ENCODE results near the gene MAGEB16.

DNA sequence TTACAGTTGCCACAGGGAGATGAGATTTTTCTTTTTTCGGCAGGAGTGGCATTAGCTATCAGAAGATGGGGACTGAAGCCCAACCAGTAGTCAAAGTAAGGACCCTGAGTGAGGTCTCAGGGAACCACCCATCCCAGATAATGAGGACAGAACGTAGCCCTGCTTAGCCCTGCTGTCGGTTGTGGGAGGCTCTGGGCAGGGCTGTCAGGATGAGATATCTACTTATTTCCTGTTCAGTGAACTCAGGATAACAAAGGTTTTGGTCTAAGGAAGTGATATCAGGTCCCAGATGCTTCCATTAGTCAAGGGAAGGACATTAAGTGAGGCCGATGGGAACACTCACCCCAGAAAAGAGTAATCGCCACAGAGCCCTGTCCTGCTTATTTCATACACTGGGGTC is 2.3 kb downstream of the MAGEB16 start:
- TF ChIP-seq, protein P1, sequence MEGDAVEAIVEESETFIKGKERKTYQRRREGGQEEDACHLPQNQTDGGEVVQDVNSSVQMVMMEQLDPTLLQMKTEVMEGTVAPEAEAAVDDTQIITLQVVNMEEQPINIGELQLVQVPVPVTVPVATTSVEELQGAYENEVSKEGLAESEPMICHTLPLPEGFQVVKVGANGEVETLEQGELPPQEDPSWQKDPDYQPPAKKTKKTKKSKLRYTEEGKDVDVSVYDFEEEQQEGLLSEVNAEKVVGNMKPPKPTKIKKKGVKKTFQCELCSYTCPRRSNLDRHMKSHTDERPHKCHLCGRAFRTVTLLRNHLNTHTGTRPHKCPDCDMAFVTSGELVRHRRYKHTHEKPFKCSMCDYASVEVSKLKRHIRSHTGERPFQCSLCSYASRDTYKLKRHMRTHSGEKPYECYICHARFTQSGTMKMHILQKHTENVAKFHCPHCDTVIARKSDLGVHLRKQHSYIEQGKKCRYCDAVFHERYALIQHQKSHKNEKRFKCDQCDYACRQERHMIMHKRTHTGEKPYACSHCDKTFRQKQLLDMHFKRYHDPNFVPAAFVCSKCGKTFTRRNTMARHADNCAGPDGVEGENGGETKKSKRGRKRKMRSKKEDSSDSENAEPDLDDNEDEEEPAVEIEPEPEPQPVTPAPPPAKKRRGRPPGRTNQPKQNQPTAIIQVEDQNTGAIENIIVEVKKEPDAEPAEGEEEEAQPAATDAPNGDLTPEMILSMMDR (IDR thresholded peaks at IDR 0.05 in 4 of 5, conservative IDR thresholded peaks at IDR 0.05 in 1 of 5) = no peak
- no peak for TF ChIP-seq POLR2A (IDR thresholded peaks at IDR 0.05)
